Hepatocyte (in vitro differentiated cells): Measurements from ENCODE around the gene ZAR1L. TPM values are rescaled to one million over a fixed set of nuclear protein-coding genes. Genes with fewer than 3 reads are reported as not detected.

Experiments used
- DNase-seq: peaks from one replicate; pipeline ENCODE4 v3.0.0-alpha.2; 2016; ENCODE audit warnings: low spot score
- H2AFZ ChIP-seq: fragments of 200-600 bp; sonication (generic); 2 replicates; pipeline ENCODE4 v1.6.0; 2016; ENCODE audit warnings: antibody characterized with exemption, mild to moderate bottlenecking
- H3K27ac ChIP-seq: fragments of 200-600 bp; sonication (generic); 2 replicates; pipeline ENCODE4 v1.5.1; 2016; ENCODE audit warnings: mild to moderate bottlenecking
- H3K27me3 ChIP-seq: fragments of 200-600 bp; sonication (generic); 2 replicates; pipeline ENCODE4 v1.6.1; 2016
- H3K36me3 ChIP-seq: fragments of 200-600 bp; sonication (generic); replicated peaks from 2 replicates; pipeline ENCODE4 v1.5.1; 2016; ENCODE audit warnings: low read depth; ENCODE audit not compliant: insufficient read depth
- H3K4me1 ChIP-seq: fragments of 200-600 bp; sonication (generic); 2 replicates; pipeline ENCODE4 v1.5.1; 2016; ENCODE audit warnings: mild to moderate bottlenecking, moderate library complexity; ENCODE audit not compliant: insufficient read depth
- H3K4me2 ChIP-seq: fragments of 200-600 bp; sonication (generic); 2 replicates; pipeline ENCODE4 v1.6.0; 2016
- H3K4me3 ChIP-seq: fragments of 200-600 bp; sonication (generic); 2 replicates; pipeline ENCODE4 v1.5.1; 2016; ENCODE audit warnings: mild to moderate bottlenecking
- H3K79me2 ChIP-seq: fragments of 200-600 bp; sonication (generic); 2 replicates; pipeline ENCODE4 v1.6.0; 2017; ENCODE audit warnings: mild to moderate bottlenecking
- H3K9me2 ChIP-seq: fragments of 200-600 bp; sonication (generic); replicated peaks from 2 replicates; pipeline ENCODE4 v1.6.0; 2017; ENCODE audit warnings: mild to moderate bottlenecking; ENCODE audit not compliant: insufficient read depth
- H3K9me3 ChIP-seq: fragments of 200-600 bp; sonication (generic); 2 replicates; pipeline ENCODE4 v1.5.1; 2016; ENCODE audit warnings: low read depth, mild to moderate bottlenecking
- H4K20me1 ChIP-seq: fragments of 200-600 bp; sonication (generic); 2 replicates; pipeline ENCODE4 v1.6.0; 2016; ENCODE audit warnings: mild to moderate bottlenecking; ENCODE audit not compliant: insufficient read depth, poor library complexity, severe bottlenecking
- EZH2 ChIP-seq: fragments of 200-600 bp; sonication (generic); IDR thresholded peaks from 2 replicates; pipeline ENCODE4 v1.6.1; 2016; ENCODE audit warnings: antibody characterized with exemption, mild to moderate bottlenecking, borderline replicate concordance
- EZH2phosphoT487 ChIP-seq: fragments of 200-600 bp; sonication (generic); IDR thresholded peaks from one replicate; pipeline ENCODE4 v1.6.1; 2018; ENCODE audit warnings: antibody characterized with exemption, mild to moderate bottlenecking, low read depth, moderate library complexity; ENCODE audit not compliant: unreplicated experiment, severe bottlenecking
- WGBS: methylation state at CpG from one replicate; pipeline ENCODE4 v1.1.6; 2016; ENCODE audit warnings: low lambda C conversion rate; ENCODE audit errors: missing lambda C conversion rate; 5-methylcytosine and 5-hydroxymethylcytosine counted together
- polyA plus RNA-seq: library from polyadenylated mRNA; unstranded; fragments of >200 nt; fragmentation: Nextera tagmentation; extraction: Ambion mirVana; gene quantifications from 2 replicates; pipeline ENCODE4 v1.2.1, GENCODE V29; 2016
- total RNA-seq: library from RNA; depleted of rRNA; stranded (reverse); fragments of >200 nt; gene quantifications from 2 replicates; pipeline ENCODE4 v1.2.3, GENCODE V29; 2014
- TF ChIP-seq, protein P1 (sequence below): fragments of 200-600 bp; sonication (generic); IDR thresholded peaks from 2 replicates; pipeline ENCODE4 v1.5.1; 2016; ENCODE audit warnings: antibody characterized with exemption, mild to moderate bottlenecking; ENCODE audit not compliant: poor library complexity

The ZAR1L gene
- total and polyA plus RNA-seq, 2 experiments from 2014 or later: not detected

DNA sequence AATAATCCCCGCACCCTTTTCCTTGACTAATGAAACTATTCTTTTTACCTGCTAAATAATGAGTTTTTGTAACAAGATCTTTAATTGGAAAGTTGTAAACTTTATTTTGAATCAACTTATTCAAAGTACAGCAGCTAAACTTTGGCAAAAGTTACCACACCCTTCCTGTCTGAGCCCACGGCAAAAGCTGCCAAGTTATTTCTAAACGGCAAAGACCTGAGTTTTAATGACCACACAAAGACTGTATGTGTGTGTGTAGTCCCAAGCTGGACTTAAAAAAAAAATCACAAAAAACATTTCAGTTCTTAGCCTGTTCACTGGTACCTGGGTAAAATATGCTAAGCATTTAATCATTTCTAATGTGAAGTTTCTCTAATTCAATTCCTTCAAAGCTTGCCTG lies 60.7 kb downstream of the ZAR1L start:
- TF ChIP-seq EZH2phosphoT487 (no peak), EZH2 (no peak)
- TF ChIP-seq, protein P1, sequence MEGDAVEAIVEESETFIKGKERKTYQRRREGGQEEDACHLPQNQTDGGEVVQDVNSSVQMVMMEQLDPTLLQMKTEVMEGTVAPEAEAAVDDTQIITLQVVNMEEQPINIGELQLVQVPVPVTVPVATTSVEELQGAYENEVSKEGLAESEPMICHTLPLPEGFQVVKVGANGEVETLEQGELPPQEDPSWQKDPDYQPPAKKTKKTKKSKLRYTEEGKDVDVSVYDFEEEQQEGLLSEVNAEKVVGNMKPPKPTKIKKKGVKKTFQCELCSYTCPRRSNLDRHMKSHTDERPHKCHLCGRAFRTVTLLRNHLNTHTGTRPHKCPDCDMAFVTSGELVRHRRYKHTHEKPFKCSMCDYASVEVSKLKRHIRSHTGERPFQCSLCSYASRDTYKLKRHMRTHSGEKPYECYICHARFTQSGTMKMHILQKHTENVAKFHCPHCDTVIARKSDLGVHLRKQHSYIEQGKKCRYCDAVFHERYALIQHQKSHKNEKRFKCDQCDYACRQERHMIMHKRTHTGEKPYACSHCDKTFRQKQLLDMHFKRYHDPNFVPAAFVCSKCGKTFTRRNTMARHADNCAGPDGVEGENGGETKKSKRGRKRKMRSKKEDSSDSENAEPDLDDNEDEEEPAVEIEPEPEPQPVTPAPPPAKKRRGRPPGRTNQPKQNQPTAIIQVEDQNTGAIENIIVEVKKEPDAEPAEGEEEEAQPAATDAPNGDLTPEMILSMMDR: no peak
- Histone ChIP-seq H3K4me2 (no peak overlapping the region), H3K27ac (no peak overlapping the region), H3K9me3 (no peaks in the 10 kb centered on the region), H2AFZ (no peak overlapping the region), H3K79me2 (no peaks in the 10 kb centered on the region), H4K20me1 (no peaks in the 10 kb centered on the region), H3K27me3 (no peaks in the 10 kb centered on the region), H3K9me2 (no peaks in the 10 kb centered on the region), H3K4me3 (no peak overlapping the region), H3K36me3 (no peaks in the 10 kb centered on the region), H3K4me1 (peaks cover 10% of the 10 kb centered on the region)
- no peak for DNase-seq
- WGBS: 86% methylated on average over 3 of the region's 3 CpGs

DNA sequence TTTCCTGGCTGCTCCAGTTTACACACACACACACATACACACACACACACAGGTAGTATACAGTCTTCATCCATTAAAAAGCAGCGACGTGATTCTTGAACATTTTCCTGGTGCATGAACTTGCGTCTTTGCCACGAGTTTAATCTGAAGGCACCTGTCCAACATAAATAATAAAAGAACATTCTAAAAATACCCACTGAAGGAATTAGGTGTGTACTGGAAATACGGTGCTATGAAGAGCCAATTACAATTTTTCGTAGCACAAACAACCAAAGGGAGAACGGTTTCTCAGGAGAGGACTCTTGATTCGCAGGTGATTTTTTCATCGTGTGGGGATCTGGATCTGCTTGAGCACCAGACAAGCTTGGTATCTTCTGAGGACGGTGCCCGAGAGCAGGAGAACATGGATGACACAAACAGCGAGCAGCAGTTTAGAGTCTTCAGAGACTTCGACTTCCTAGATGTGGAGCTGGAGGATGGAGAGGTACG lies 61.2 kb downstream of the ZAR1L start:
- H3K79me2 ChIP-seq: no peaks in the 10 kb centered on the region
- H3K9me3 ChIP-seq: no peaks in the 10 kb centered on the region
- H3K27ac ChIP-seq: no peak overlapping the region
- no peaks in the 10 kb centered on the region for H4K20me1 ChIP-seq
- DNase-seq: no peak
- TF ChIP-seq EZH2phosphoT487: no peak
- no peak for TF ChIP-seq EZH2
- TF ChIP-seq, protein P1: no peak
- peaks cover 10% of the 10 kb centered on the region for H3K4me1 ChIP-seq
- H3K36me3 ChIP-seq: no peaks in the 10 kb centered on the region
- WGBS: 95% methylated on average over 14 of the region's 14 CpGs
- H3K4me2 ChIP-seq: no peak overlapping the region
- no peak overlapping the region for H2AFZ ChIP-seq
- no peaks in the 10 kb centered on the region for H3K9me2 ChIP-seq
- no peaks in the 10 kb centered on the region for H3K27me3 ChIP-seq
- H3K4me3 ChIP-seq: no peak overlapping the region

Other genes with a start within 250 kb of the ZAR1L start
- 2.4 and 2.8 TPM in 2 replicates for gene BRCA2, start 145 bp upstream of the ZAR1L start, total RNA-seq
- gene BRCA2, start 145 bp upstream of the ZAR1L start, polyA plus RNA-seq: 1.4 and 2.9 TPM in 2 replicates
- 5.2 and 7.1 TPM in 2 replicates for gene N4BP2L1, start 112.8 kb upstream of the ZAR1L start, total RNA-seq
- 4.8 TPM in 2 replicates for gene N4BP2L1, start 112.8 kb upstream of the ZAR1L start, polyA plus RNA-seq
- gene N4BP2L2, start 223.4 kb upstream of the ZAR1L start, total RNA-seq: 106 and 138 TPM in 2 replicates
- gene N4BP2L2, start 223.4 kb upstream of the ZAR1L start, polyA plus RNA-seq: 102 and 131 TPM in 2 replicates